GM20431 (cell line): Measurements from ENCODE around the gene PPP2R5C.

ENCODE experiments used
- in situ Hi-C: fragments of 300-500 bp; cut with MseI, MboI; formaldehyde crosslinking; loops from one replicate; pipeline ENCODE4 v1.15.0; 2020; ENCODE audit warnings: low sequenced_read_pairs; ENCODE audit not compliant: unreplicated experiment

PPP2R5C gene

GRCh38 chr14:101809671-101810514 is 48.4 kb downstream of the PPP2R5C start:
- in situ Hi-C loops = no loop called here

GRCh38 chr14:101810897-101811621 is 49.5 kb downstream of the PPP2R5C start:
- in situ Hi-C loops = no loop called here

GRCh38 chr14:101812071-101812470 is 50.6 kb downstream of the PPP2R5C start:
- in situ Hi-C loops = no loop called here

- in situ Hi-C loops = no loop called here
Measured at GRCh38 chr14:101813171-101813759, 51.8 kb downstream of the PPP2R5C start.

- in situ Hi-C loops = no loop called here
Measured at GRCh38 chr14:101813833-101814232, 52.3 kb downstream of the PPP2R5C start.

GRCh38 chr14:101814934-101815333 is 53.4 kb downstream of the PPP2R5C start:
- in situ Hi-C loops = no loop called here

GRCh38 chr14:101815994-101816393 is 54.5 kb downstream of the PPP2R5C start:
- in situ Hi-C loops = no loop called here

- in situ Hi-C loops = no loop called here
Measured at GRCh38 chr14:101817501-101818001, 56.0 kb downstream of the PPP2R5C start.

- in situ Hi-C loops = no loop called here
Measured at GRCh38 chr14:101819251-101819990, 57.9 kb downstream of the PPP2R5C start.

- in situ Hi-C loops = no loop called here
Measured at GRCh38 chr14:101820283-101820798, 58.8 kb downstream of the PPP2R5C start.

- in situ Hi-C loops = no loop called here
Measured at GRCh38 chr14:101821528-101821927, 60.0 kb downstream of the PPP2R5C start.

GRCh38 chr14:101823066-101823465 is 61.6 kb downstream of the PPP2R5C start:
- in situ Hi-C loops = no loop called here

- in situ Hi-C loops = no loop called here
Measured at GRCh38 chr14:101823511-101824120, 62.1 kb downstream of the PPP2R5C start.

GRCh38 chr14:101824339-101824727 is 62.8 kb downstream of the PPP2R5C start:
- in situ Hi-C loops = no loop called here

GRCh38 chr14:101825797-101826196 is 64.3 kb downstream of the PPP2R5C start:
- in situ Hi-C loops = no loop called here

GRCh38 chr14:101826351-101826750 is 64.8 kb downstream of the PPP2R5C start:
- in situ Hi-C loops = no loop called here

GRCh38 chr14:101827286-101827685 is 65.8 kb downstream of the PPP2R5C start:
- in situ Hi-C loops = no loop called here

GRCh38 chr14:101828046-101828445 is 66.5 kb downstream of the PPP2R5C start:
- in situ Hi-C loops = no loop called here

GRCh38 chr14:101830271-101830670 is 68.8 kb downstream of the PPP2R5C start:
- in situ Hi-C loops = no loop called here
